Brain microvascular endothelial cell (primary cell): ENCODE measurements around the gene SURF2.
"Not testable (repeated sequence)": the region's sequence is repeated elsewhere in the genome, so short reads cannot be mapped to it uniquely, and the experiment has no call there.

Experiments used
- DNase-seq: peaks from one replicate; pipeline ENCODE4 v3.0.0-alpha.2; 2020
- H3K27ac ChIP-seq: fragments of 250-450 bp; sonication (Bioruptor Pico); 2 replicates; pipeline ENCODE4 v1.5.1; 2020; ENCODE audit warnings: mild to moderate bottlenecking, moderate library complexity
- H3K27me3 ChIP-seq: fragments of 250-450 bp; sonication (Bioruptor Pico); replicated peaks from 2 replicates; pipeline ENCODE4 v1.5.1; 2020; ENCODE audit warnings: mild to moderate bottlenecking
- H3K36me3 ChIP-seq: fragments of 250-450 bp; sonication (Bioruptor Pico); replicated peaks from 2 replicates; pipeline ENCODE4 v1.5.1; 2020; ENCODE audit warnings: mild to moderate bottlenecking
- H3K4me3 ChIP-seq: 2 replicates; pipeline ENCODE4 v1.5.1; 2011; ENCODE audit warnings: low read depth, mild to moderate bottlenecking, control low read depth, low read length, moderate library complexity
- CTCF ChIP-seq: IDR thresholded peaks from 2 replicates; pipeline ENCODE4 v1.5.1; 2011; ENCODE audit warnings: low read depth, mild to moderate bottlenecking, moderate library complexity, low read length, control low read depth, inconsistent platforms; ENCODE audit errors: missing control alignments
- in situ Hi-C: cut with HindIII; loops from 2 replicates; pipeline ENCODE4 v1.10.0; 2017; ENCODE audit warnings: low sequenced_read_pairs, low pct_ligation_motif_present

Gene SURF2

GRCh38 chr9:133333566-133333965, 22.8 kb upstream of the SURF2 start:
- in situ Hi-C loops: no loop called here
- H3K27ac ChIP-seq: no peak overlapping the region
- H3K36me3 ChIP-seq: peaks cover 43% of the 10 kb centered on the region
- H3K4me3 ChIP-seq: no peak overlapping the region
- H3K27me3 ChIP-seq: no peaks in the 10 kb centered on the region
- TF ChIP-seq CTCF: peak; percentile 18
- DNase-seq: no peak

- H3K36me3 ChIP-seq: peaks cover 43% of the 10 kb centered on the region
- H3K27ac ChIP-seq: no peak overlapping the region
- TF ChIP-seq CTCF: no peak
- DNase-seq: no peak
- H3K4me3 ChIP-seq: no peak overlapping the region
- no peaks in the 10 kb centered on the region for H3K27me3 ChIP-seq
- in situ Hi-C loops: no loop called here
Measured at GRCh38 chr9:133334161-133334560, 22.2 kb upstream of the SURF2 start.

- peak overlapping the region; percentile 96 for H3K4me3 ChIP-seq
- H3K27me3 ChIP-seq, DNase-seq, H3K27ac ChIP-seq, in situ Hi-C loops: not testable (repeated sequence)
- H3K36me3 ChIP-seq: peaks cover 43% of the 10 kb centered on the region
Measured at GRCh38 chr9:133334888-133335287, 21.5 kb upstream of the SURF2 start.

GRCh38 chr9:133335924-133336811, 20.2 kb upstream of the SURF2 start, which contains the start of gene SURF6:
SURF6 (minus strand) TSS chr9:133336188; CDS start chr9:133336132, 56 bp downstream.
- in situ Hi-C loops: no loop called here
- peaks cover 44% of the 10 kb centered on the region for H3K36me3 ChIP-seq

GRCh38 chr9:133339641-133340040, 16.7 kb upstream of the SURF2 start:
- TF ChIP-seq CTCF: no peak
- no peak for DNase-seq
- H3K27me3 ChIP-seq: no peaks in the 10 kb centered on the region
- peaks cover 36% of the 10 kb centered on the region for H3K36me3 ChIP-seq
- in situ Hi-C loops: no loop called here
- H3K27ac ChIP-seq: no peak overlapping the region
- no peak overlapping the region for H3K4me3 ChIP-seq

More at GRCh38 chr9:133335924-133336811, 20.2 kb upstream of the SURF2 start, which contains the start of gene SURF6:
- Histone ChIP-seq H3K27me3 (no peaks in the 10 kb centered on the region), H3K4me3 (peak within 1 kb of the TSS; percentile 96), H3K27ac (peak within 1 kb of the TSS; percentile 47)
- peak; percentile 82 for DNase-seq
- TF ChIP-seq CTCF: no peak

GRCh38 chr9:133340256-133340655, 16.1 kb upstream of the SURF2 start:
- no peak overlapping the region for H3K27ac ChIP-seq
- DNase-seq: no peak
- peaks cover 41% of the 10 kb centered on the region for H3K36me3 ChIP-seq
- H3K4me3 ChIP-seq: no peak overlapping the region
- TF ChIP-seq CTCF: no peak
- in situ Hi-C loops: no loop called here
- H3K27me3 ChIP-seq: no peaks in the 10 kb centered on the region
